Measurements from ENCODE around the gene IGLL5.

The IGLL5 gene

GRCh38 chr22:22938672-22939587 lies 51.3 kb downstream of the IGLL5 start:
- no peak for DNase-seq (ENCODE audit: low read depth)

DNA sequence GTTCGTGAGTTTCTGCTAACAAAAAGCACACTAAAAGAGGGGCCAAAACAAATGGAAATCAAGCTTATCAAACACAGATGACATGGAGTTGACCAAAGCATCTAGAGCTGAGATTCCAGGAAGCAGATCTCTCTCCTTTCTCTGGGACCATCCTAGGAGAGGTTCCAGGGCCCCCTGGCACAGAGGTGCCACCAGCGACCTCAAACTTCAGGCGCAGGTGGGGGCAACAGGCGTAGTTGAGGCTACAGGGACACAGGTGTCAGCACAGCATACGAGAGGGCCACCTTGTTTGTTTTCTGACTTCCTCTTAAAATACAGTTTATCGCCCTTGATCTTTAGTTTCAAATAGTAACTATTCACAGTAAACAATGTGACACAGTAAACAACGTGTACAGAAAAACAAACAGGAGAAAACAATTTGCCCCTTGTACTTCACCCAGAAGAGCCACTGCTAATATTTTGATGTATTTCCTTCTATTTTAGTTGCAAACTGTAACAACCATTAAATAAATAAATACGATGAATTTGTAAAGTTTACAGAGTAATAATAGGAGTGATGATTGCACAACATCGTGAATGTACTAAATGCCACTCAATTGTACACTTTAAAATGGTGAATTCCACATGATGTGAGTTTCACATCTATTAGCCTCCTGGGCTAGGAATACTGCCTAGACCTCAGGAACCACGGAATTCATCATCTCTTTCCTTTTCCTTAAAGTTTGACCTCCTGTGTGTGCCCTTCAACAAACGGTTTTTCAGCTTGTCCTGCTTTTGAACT lies 52.2 kb downstream of the IGLL5 start:
- DNase-seq (ENCODE audit: low read depth): no peak

- DNase-seq (ENCODE audit: low read depth): no peak
Observed at GRCh38 chr22:22940961-22941605, 53.5 kb downstream of the IGLL5 start.

DNA sequence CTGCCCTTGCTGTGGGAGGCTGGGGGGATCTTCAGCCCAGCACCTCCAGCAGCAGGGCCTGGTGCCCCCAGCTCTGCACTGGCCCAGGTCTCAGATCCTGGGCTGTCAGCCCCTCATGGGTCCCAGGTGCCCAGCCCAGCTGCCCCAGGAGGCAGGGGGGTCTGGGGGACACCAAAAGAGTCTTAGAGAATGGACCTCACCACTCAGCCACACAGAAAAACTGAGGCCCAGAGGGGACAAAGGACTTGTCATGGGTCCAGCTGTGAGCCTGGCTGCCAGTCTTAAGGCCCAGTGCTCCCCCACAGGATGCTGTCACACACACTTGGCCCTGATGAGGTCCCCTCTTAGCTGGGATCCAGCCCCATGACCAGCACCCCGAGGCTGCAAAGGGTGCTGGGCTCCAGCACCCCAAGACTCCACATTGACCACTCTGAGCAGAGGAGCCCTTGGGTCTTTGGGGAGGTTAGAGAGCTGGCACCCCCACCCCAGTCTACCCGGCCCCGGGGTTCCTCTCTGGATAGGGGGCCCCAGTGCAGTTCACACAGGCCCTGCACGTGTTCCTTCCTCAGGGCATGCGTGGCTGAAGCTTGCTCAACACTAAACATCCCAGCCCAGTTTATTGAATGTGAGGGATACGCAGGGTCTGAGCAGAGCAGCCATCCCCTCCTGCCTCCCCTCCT lies 54.4 kb downstream of the IGLL5 start:
- no peak for DNase-seq (ENCODE audit: low read depth)

DNA sequence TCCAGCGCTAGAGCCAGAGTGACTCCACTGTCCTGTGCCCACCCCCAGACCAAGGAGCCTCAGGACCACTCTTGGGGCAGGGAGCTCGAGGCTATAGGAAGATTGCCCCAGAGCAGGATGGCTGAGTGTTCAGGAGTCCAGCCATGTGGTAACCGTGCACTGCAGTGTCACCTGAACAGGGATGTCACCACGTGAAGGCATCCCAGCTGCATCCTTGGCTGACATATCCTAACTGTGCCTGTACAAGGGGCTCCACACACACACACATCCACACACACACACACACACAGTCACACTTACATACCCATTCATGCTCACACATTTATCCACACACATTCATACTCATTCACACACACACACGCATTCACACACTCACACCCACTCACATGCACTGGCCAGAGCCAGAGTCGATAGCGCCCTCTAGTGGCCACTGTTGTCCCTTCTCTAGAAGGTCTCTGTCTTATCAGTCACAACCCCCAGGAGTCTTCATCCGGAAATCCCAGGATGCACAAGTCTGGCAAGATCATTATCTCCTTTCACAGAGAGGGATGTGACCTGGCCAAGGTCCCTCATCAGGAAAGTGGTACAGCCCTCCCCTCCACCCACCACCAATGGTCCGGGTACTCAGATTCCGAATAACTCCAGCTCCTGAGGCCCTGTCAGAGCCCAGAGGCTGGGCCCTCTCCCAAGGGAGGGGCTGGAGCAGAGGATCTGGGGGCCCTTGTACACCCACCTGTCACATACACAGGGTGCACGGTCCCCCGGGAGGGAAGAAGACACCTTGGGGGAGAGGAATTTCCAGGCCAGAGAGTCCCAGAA lies 55.1 kb downstream of the IGLL5 start:
- DNase-seq (ENCODE audit: low read depth): peak; percentile 30

- no peak for DNase-seq (ENCODE audit: low read depth)
Observed at GRCh38 chr22:22943521-22944267, 56.1 kb downstream of the IGLL5 start.

DNA sequence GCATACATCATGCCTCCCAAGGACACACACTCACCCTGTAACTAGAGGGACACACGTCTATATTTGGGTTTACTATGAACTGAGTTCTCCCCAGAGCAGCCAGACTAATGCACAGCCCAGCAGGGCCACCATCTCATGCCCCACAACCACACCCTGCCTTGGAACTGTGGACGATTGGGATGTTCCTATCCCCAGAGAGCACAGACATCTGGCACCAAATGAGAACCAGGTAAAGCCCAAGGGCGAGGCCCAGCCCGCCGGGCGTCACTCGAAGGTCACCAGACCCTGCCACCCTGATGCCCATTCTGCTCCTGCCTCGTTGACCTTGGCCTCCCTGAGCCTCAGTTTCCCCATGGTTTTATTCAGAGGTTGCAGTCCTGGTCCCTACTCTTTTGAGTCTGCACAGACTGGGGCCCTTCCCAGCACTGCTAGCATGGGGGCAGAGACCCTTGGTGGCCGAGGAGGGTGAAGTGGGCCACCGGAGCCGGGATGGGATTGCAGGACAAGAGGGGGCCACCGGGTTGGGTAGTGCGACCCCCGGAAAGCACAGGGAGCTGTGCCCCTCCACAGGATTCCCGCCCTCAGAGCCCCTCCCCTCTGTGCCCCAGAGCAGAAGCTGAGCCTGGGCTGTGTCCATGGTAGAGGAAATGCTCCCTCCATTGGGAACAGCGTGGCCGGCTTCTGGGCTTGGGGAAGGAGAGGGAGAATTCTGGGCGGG lies 56.8 kb downstream of the IGLL5 start:
- no peak for DNase-seq (ENCODE audit: low read depth)

- no peak for DNase-seq (ENCODE audit: low read depth)
Observed at GRCh38 chr22:22945195-22945594, 57.6 kb downstream of the IGLL5 start.
